T-cell (primary cell): ENCODE measurements around the gene MCAT. TPM values are rescaled to one million over a fixed set of nuclear protein-coding genes. Genes with fewer than 3 reads are reported as not detected.
A peak's percentile ranks its signal among the peaks of the same experiment; 100 is the strongest.
"Not testable (repeated sequence)": the region's sequence is repeated elsewhere in the genome, so short reads cannot be mapped to it uniquely, and the experiment has no call there.

Experiments used
- ATAC-seq, 4 experiments: fragments of 200-7000 bp in 3 of 4; fragments of 150-1000 bp in 1 of 4; cut with Tn5 transposase; replicated peaks in 1 of 4; 1 replicate in 3 of 4; 2 replicates in 1 of 4; pipeline ENCODE4 v1.10.0; 2021; ENCODE audit warnings: moderate library complexity in 3 of 4, mild to moderate bottlenecking in 2 of 4, moderate number of reproducible peaks in 1 of 4
- CTCF ChIA-PET, 2 donors: fragments of 300-600 bp; sonication (Branson Sonifier 250); formaldehyde crosslinking; loops; one replicate each; lab custom pipeline; 2022; ENCODE audit warnings: antibody characterized with exemption in 2 of 2; lab: Charles Lee
- POLR2A ChIA-PET, 2 donors: fragments of 300-600 bp; sonication (Branson Sonifier 250); formaldehyde crosslinking; loops; one replicate each; lab custom pipeline; 2022; ENCODE audit warnings: antibody characterized with exemption in 2 of 2; lab: Charles Lee
- DNase-seq, 35 experiments: peaks; one replicate each; pipeline versions ENCODE4 v3.0.0 to v3.0.0-alpha.2; 2013 to 2023
- H3K27ac ChIP-seq: one replicate; pipeline ENCODE4 v1.5.1; 2013; ENCODE audit warnings: low read length
- H3K27me3 ChIP-seq, 2 experiments: replicated peaks in 1 of 2; 1 replicate in 1 of 2; 2 replicates in 1 of 2; pipeline versions ENCODE4 v1.6.1 to v1.7.0; 2013; ENCODE audit warnings: low read length in 1 of 2, mixed read lengths in 1 of 2; ENCODE audit not compliant: control insufficient read depth in 2 of 2, insufficient read depth in 2 of 2; ENCODE audit errors: extremely low read depth in 1 of 2
- H3K36me3 ChIP-seq, 2 donors: 1 replicate in 1 of 2; 2 replicates in 1 of 2; pipeline versions ENCODE4 v1.6.1 to v1.7.0; 2013; ENCODE audit warnings: low read length in 1 of 2; ENCODE audit not compliant: control insufficient read depth in 2 of 2, insufficient read depth in 1 of 2; ENCODE audit errors: extremely low read depth in 1 of 2
- H3K4me1 ChIP-seq, 2 experiments: 1 replicate in 1 of 2; 2 replicates in 1 of 2; pipeline versions ENCODE4 v1.6.1 to v1.7.0; 2013; ENCODE audit warnings: low read length in 2 of 2, mixed read lengths in 1 of 2; ENCODE audit not compliant: insufficient read depth in 2 of 2, control insufficient read depth in 1 of 2; ENCODE audit errors: extremely low read depth in 1 of 2
- H3K4me3 ChIP-seq, 2 donors: 1 replicate in 1 of 2; 2 replicates in 1 of 2; pipeline versions ENCODE4 v1.5.1 to v1.7.0; 2013; ENCODE audit warnings: mild to moderate bottlenecking in 2 of 2, low read length in 1 of 2, moderate library complexity in 1 of 2; ENCODE audit not compliant: control insufficient read depth in 1 of 2; ENCODE audit errors: extremely low read depth in 1 of 2
- H3K9me3 ChIP-seq: 2 replicates; pipeline ENCODE4 v1.7.0; 2013
- H3K27ac Mint-ChIP-seq, 2 donors: one replicate each; pipeline ENCODE4 v1.8.0; 2020 to 2021; ENCODE audit warnings: mild to moderate bottlenecking in 2 of 2, mixed read lengths in 2 of 2
- H3K27me3 Mint-ChIP-seq, 2 donors: one replicate each; pipeline ENCODE4 v1.8.0; 2021 to 2022; ENCODE audit warnings: mixed read lengths in 2 of 2
- H3K36me3 Mint-ChIP-seq: one replicate; pipeline ENCODE4 v1.8.0; 2021; ENCODE audit warnings: mixed read lengths
- H3K4me1 Mint-ChIP-seq, 3 donors: one replicate each; pipeline ENCODE4 v1.8.0; 2020 to 2022; ENCODE audit warnings: mixed read lengths in 3 of 3, mild to moderate bottlenecking in 1 of 3
- H3K4me3 Mint-ChIP-seq, 3 donors: one replicate each; pipeline ENCODE4 v1.8.0; 2020 to 2022; ENCODE audit warnings: mild to moderate bottlenecking in 3 of 3, mixed read lengths in 3 of 3, moderate library complexity in 3 of 3
- H3K9me3 Mint-ChIP-seq, 3 donors: one replicate each; pipeline ENCODE4 v1.8.0; 2020 to 2022; ENCODE audit warnings: mixed read lengths in 3 of 3
- WGBS: methylation state at CpG from one replicate; pipeline ENCODE4 v1.1.5; 2013; ENCODE audit warnings: missing lambda C conversion rate; ENCODE audit not compliant: insufficient coverage; 5-methylcytosine and 5-hydroxymethylcytosine counted together
- total RNA-seq, 35 experiments: library from RNA in 6 of 35; stranded (reverse) in 6 of 35; fragments of 120-200 nt in 1 of 35; gene quantifications; one replicate each; pipeline versions ENCODE4 v1.2.1 to v1.2.4 and lab custom pipeline; 2013 to 2026

MCAT gene
- total RNA-seq, 5 donors from 2014 or later (not counting 1 experiment from before 2014, with no cell fraction given), result 6.5 to 13.3 (median 10.6) TPM

GRCh38 chr22:43106302-43106701, 36.9 kb downstream of the MCAT start:
- POLR2A ChIA-PET, result interaction anchor here in 1 of 2 donors (0.6 kb wide), 1 partner anchor 50 kb away, joined by 8 read pairs; no protein-coding TSS in a partner anchor
- CTCF ChIA-PET, result no interaction called here
- H3K27me3 Mint-ChIP-seq, result no peaks in the 10 kb centered on the region
- ATAC-seq, result no peak
- H3K27ac Mint-ChIP-seq, result no peak overlapping the region
- 91% methylated on average over 8 of the region's 8 CpGs for WGBS
- H3K36me3 Mint-ChIP-seq, result no peaks in the 10 kb centered on the region
- no peak overlapping the region for H3K27ac ChIP-seq
- DNase-seq, result no peak
- no peaks in the 10 kb centered on the region for H3K36me3 ChIP-seq
- H3K4me1 ChIP-seq, result peaks cover 0 to 14% of the 10 kb centered on the region in 2 experiments
- H3K4me1 Mint-ChIP-seq, result peaks cover 10 to 15% (median 11%) of the 10 kb centered on the region in 3 donors
- H3K27me3 ChIP-seq, result peaks cover 0 to 5% of the 10 kb centered on the region in 2 experiments
- H3K9me3 ChIP-seq, result no peaks in the 10 kb centered on the region
- H3K4me3 ChIP-seq, result no peak overlapping the region
- H3K4me3 Mint-ChIP-seq, result no peak overlapping the region
- no peaks in the 10 kb centered on the region for H3K9me3 Mint-ChIP-seq

DNA sequence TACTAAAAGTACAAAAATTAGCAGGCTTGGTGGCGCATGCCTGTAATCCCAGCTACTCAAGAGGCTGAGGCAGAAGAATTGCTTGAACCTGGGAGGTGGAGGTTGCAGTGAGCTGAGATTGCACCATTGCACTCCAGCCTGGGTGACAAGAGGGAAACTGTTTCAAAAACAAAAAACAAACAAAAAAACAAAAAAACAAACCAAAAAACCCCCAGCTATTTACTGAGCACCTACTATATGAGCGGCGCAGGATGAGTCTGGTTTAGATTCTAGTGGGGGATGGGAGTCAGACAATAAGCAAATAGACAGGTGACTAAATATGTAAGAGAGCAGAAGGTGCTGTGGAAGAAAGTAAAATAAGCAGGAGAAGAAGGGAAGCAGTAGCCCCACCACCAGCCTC, 38.2 kb downstream of the MCAT start:
- H3K27ac ChIP-seq, H3K9me3 ChIP-seq, H3K4me1 ChIP-seq, H3K27me3 Mint-ChIP-seq, H3K9me3 Mint-ChIP-seq, DNase-seq, H3K36me3 ChIP-seq, H3K4me3 Mint-ChIP-seq, POLR2A ChIA-PET, H3K4me3 ChIP-seq, H3K36me3 Mint-ChIP-seq, H3K27me3 ChIP-seq, CTCF ChIA-PET, ATAC-seq, H3K27ac Mint-ChIP-seq: not testable (repeated sequence)
- peaks cover 8 to 12% (median 10%) of the 10 kb centered on the region in 3 donors for H3K4me1 Mint-ChIP-seq
- WGBS, result no CpG with 5 or more reads among the region's 3 CpGs

GRCh38 chr22:43104056-43104625, 39.1 kb downstream of the MCAT start:
- H3K27me3 ChIP-seq, H3K27ac ChIP-seq, CTCF ChIA-PET, H3K4me3 ChIP-seq, H3K27me3 Mint-ChIP-seq, H3K4me1 ChIP-seq, H3K9me3 Mint-ChIP-seq, H3K9me3 ChIP-seq, H3K36me3 Mint-ChIP-seq, H3K36me3 ChIP-seq: not testable (repeated sequence)
- ATAC-seq (peak in 3 of 4 experiments; percentile 37 to 60 (median 42)), DNase-seq (peak in 3 of 35 experiments; percentile 3 to 50 (median 29))
- H3K4me3 Mint-ChIP-seq, result peak overlapping the region in 2 of 3 donors; percentile 1 to 10
- peaks cover 8 to 12% (median 10%) of the 10 kb centered on the region in 3 donors for H3K4me1 Mint-ChIP-seq
- H3K27ac Mint-ChIP-seq, result peak overlapping the region in 1 of 2 donors; percentile 67
- POLR2A ChIA-PET, result interaction anchor here in 1 of 2 donors (0.6 kb wide), 1 partner anchor 1741 kb away, joined by 3 read pairs; no protein-coding TSS in a partner anchor
- 40% methylated on average over 10 of the region's 15 CpGs for WGBS

GRCh38 chr22:43101306-43101705, 41.9 kb downstream of the MCAT start:
- CTCF ChIA-PET, result no interaction called here
- Mint-ChIP-seq H3K4me3 (no peak overlapping the region), H3K4me1 (peaks cover 8 to 12% (median 10%) of the 10 kb centered on the region in 3 donors), H3K27ac (no peak overlapping the region), H3K27me3 (no peaks in the 10 kb centered on the region), H3K9me3 (peaks cover 0 to 2% (median 1%) of the 10 kb centered on the region in 3 donors), H3K36me3 (no peaks in the 10 kb centered on the region)
- Histone ChIP-seq H3K36me3 (no peaks in the 10 kb centered on the region), H3K27me3 (no peaks in the 10 kb centered on the region), H3K9me3 (no peaks in the 10 kb centered on the region), H3K4me1 (peaks cover 0 to 6% of the 10 kb centered on the region in 2 experiments), H3K27ac (no peak overlapping the region), H3K4me3 (no peak overlapping the region)
- ATAC-seq, result no peak
- DNase-seq, result no peak
- POLR2A ChIA-PET, result no interaction called here
- WGBS, result 69% methylated on average over 5 of the region's 7 CpGs

DNA sequence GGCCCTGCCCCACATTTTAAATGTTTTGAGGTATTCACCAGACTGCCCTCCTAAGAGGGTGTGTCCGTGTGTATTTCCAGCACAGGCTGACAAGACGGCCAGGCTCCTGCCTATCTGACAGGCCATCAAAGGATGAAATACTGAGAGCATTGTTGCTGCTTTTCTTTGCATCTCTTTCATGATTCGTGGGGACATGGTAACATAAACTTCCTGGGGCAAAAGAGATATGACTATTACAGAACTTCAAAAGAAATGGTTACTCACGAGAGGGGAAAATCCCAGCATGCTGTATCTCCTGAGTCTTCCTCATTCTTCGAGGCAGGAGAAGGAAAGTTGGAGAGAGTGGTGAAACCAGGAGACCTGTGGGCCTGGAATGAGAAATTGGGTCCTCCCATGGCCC, 43.0 kb downstream of the MCAT start:
- Mint-ChIP-seq H3K9me3 (peaks cover 0 to 7% (median 6%) of the 10 kb centered on the region in 3 donors), H3K27ac (no peak overlapping the region), H3K27me3 (no peaks in the 10 kb centered on the region), H3K4me3 (no peak overlapping the region), H3K36me3 (no peaks in the 10 kb centered on the region), H3K4me1 (peaks cover 8 to 12% (median 10%) of the 10 kb centered on the region in 3 donors)
- Histone ChIP-seq H3K36me3 (no peaks in the 10 kb centered on the region), H3K27ac (no peak overlapping the region), H3K9me3 (no peaks in the 10 kb centered on the region), H3K4me1 (peaks cover 0 to 6% of the 10 kb centered on the region in 2 experiments), H3K4me3 (no peak overlapping the region), H3K27me3 (no peaks in the 10 kb centered on the region)
- 41% methylated on average over 2 of the region's 5 CpGs for WGBS
- ChIA-PET POLR2A (no interaction called here), CTCF (no interaction called here)
- ATAC-seq (no peak), DNase-seq (no peak)

GRCh38 chr22:43099095-43099494, 44.1 kb downstream of the MCAT start:
- peaks cover 5 to 7% (median 6%) of the 10 kb centered on the region in 3 donors for H3K4me1 Mint-ChIP-seq
- 100% methylated on average over 3 of the region's 4 CpGs for WGBS
- Histone ChIP-seq H3K4me1 (peaks cover 0 to 2% of the 10 kb centered on the region in 2 experiments), H3K4me3 (no peak overlapping the region), H3K27me3 (peaks cover 0 to 2% of the 10 kb centered on the region in 2 experiments), H3K36me3 (no peaks in the 10 kb centered on the region), H3K9me3 (no peaks in the 10 kb centered on the region), H3K27ac (no peak overlapping the region)
- no peaks in the 10 kb centered on the region for H3K36me3 Mint-ChIP-seq
- H3K4me3 Mint-ChIP-seq, result no peak overlapping the region
- ChIA-PET POLR2A (interaction anchor here in 1 of 2 donors (0.6 kb wide), 1 partner anchor 28 kb away, joined by 3 read pairs; no protein-coding TSS in a partner anchor), CTCF (no interaction called here)
- ATAC-seq (no peak), DNase-seq (no peak)
- H3K27ac Mint-ChIP-seq, result no peak overlapping the region
- no peaks in the 10 kb centered on the region for H3K27me3 Mint-ChIP-seq
- peaks cover 0 to 7% (median 6%) of the 10 kb centered on the region in 3 donors for H3K9me3 Mint-ChIP-seq
